ENCODE data around the gene HLX.

The HLX gene

DNA sequence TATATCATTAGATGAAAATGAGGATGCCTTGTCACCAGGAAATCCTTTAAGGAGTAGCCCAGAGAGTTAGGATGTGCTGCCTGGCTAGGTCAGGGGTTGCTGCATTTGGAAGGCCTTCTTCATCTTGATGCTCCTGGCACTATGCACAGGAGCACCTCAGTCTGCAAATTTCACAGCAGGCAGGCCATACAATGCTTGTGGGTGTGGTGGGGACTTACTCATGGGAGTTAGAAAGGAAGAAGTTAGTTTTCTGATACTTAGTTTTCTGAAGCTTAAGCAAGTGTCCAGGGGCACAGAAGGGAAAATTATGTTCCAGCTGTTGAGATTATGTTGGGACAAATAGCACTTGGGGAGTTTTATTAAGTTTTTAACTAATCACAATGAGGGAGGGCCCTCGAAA is 11.4 kb downstream of the HLX start:
- Histone ChIP-seq H3K27ac (ENCODE audit: low read depth, low read length, severe bottlenecking) (no peak overlapping the region), H3K36me3 (ENCODE audit: control insufficient read depth, insufficient read depth, low read length) (peaks cover 4% of the 10 kb centered on the region), H3K4me1 (ENCODE audit: control insufficient read depth, insufficient read depth, low read length, poor library complexity, severe bottlenecking) (peaks cover 15% of the 10 kb centered on the region), H3K9me3 (ENCODE audit: control insufficient read depth, low read length) (no peaks in the 10 kb centered on the region), H3K4me3 (ENCODE audit: extremely low read depth, insufficient read depth, low read length, poor library complexity, severe bottlenecking) (no peak overlapping the region)
- 0 to 14% methylated on average over 1 of the region's 1 CpG for WGBS, 2 experiments (ENCODE audit: insufficient coverage in 2 of 2)

DNA sequence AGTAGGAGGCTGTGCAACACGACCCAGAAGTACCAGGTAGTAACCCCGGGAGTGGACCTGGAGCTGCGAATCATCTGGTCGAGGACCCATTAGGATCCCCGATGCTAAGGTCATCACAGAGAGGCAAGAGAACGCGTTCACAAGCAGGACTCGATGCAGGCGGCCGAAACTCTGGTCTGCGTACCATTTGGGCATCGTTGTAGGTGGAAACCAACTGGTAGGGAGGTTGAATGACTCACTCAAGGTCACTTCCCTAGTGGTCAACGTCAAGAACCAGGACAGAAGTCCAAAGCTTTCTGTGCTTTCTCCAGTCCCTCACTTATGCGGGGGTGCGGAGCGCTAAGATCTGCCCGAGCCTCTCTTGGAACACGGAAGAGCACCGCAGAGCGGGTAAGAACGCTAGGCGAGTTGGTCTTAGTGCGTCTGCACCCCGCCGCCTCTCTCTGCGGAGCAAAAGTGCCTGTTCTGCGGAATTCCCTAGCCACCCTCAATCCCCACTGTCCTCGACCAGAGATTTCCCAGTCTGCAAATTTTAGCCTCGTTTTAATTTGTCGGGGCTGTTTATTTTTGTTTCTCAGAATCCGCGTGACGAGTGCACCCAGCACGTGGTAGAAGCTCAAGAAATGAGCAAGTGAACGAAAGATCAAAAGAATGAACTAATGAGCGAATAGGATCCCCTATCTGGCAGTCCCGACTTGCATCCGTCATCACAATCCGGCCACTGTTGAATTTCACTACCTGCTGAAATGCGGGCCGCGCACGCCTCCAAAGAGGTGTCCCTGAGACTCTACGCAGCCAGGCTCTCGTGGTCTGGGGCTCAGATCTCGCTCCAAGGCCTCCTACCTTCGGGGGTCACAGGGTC is 12.2 kb downstream of the HLX start:
- peaks cover 15% of the 10 kb centered on the region for H3K4me1 ChIP-seq (ENCODE audit: control insufficient read depth, insufficient read depth, low read length, poor library complexity, severe bottlenecking)
- H3K9me3 ChIP-seq (ENCODE audit: control insufficient read depth, low read length): no peaks in the 10 kb centered on the region
- H3K36me3 ChIP-seq (ENCODE audit: control insufficient read depth, insufficient read depth, low read length): no peaks in the 10 kb centered on the region
- H3K27ac ChIP-seq (ENCODE audit: low read depth, low read length, severe bottlenecking): no peak overlapping the region
- H3K4me3 ChIP-seq (ENCODE audit: extremely low read depth, insufficient read depth, low read length, poor library complexity, severe bottlenecking): no peak overlapping the region
- 4 to 6% methylated on average over 25 to 44 of the region's 47 CpGs for WGBS, 2 experiments (ENCODE audit: insufficient coverage in 2 of 2)

DNA sequence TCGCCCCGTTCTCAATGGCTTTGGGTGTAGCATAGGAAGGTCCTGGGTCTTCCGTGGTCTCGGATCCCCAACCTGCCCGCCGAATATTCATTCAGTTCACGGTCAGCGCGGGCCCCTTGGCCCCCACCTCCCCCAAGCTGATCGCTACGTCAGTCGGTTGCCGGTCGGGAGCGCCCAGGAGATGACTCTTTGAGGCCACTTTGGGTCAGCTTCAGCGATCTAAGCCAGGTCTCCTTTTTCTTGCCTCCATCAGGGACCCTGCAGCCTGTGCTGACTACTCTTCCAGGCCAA is 12.8 kb downstream of the HLX start:
- no peaks in the 10 kb centered on the region for H3K36me3 ChIP-seq (ENCODE audit: control insufficient read depth, insufficient read depth, low read length)
- H3K4me1 ChIP-seq (ENCODE audit: control insufficient read depth, insufficient read depth, low read length, poor library complexity, severe bottlenecking): peaks cover 15% of the 10 kb centered on the region
- WGBS, 2 experiments (ENCODE audit: insufficient coverage in 2 of 2): 3 to 6% methylated on average over 12 to 16 of the region's 16 CpGs
- no peaks in the 10 kb centered on the region for H3K9me3 ChIP-seq (ENCODE audit: control insufficient read depth, low read length)
- H3K4me3 ChIP-seq (ENCODE audit: extremely low read depth, insufficient read depth, low read length, poor library complexity, severe bottlenecking): no peak overlapping the region
- no peak overlapping the region for H3K27ac ChIP-seq (ENCODE audit: low read depth, low read length, severe bottlenecking)

DNA sequence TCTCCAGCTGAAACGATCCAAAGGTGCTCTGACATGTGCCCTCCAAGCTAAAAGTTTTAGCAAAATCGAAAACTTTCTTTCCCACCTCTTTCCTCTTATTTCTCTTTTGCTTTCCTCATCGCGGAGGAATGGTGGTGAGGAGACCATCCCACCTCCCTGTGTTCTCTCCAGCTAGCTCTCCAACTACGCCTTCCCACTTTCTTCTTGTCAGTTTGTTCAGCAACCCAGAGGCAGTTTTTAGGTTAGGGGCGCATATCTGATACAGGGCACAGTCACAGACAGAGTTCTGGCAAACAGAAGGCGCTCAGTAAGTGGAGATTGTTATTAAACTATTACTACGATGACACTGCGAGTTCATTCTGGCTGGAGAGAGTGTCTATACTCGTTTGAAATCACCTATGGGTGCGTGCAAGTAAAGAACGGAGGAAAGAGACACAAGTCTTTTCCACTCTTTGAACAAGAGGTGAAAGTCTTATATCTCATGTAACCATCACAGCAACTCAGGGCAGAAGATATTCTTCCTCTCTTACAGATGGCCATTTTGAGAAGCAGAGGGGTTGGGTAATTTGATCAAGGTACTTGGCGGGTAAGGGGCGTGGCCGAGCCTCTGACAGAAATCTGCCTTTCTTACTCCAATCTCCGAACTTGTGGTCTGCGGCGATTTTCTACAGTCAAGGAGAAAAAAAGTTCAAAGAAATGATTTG is 13.9 kb downstream of the HLX start:
- Histone ChIP-seq H3K27ac (ENCODE audit: low read depth, low read length, severe bottlenecking) (no peak overlapping the region), H3K4me1 (ENCODE audit: control insufficient read depth, insufficient read depth, low read length, poor library complexity, severe bottlenecking) (peaks cover 15% of the 10 kb centered on the region), H3K9me3 (ENCODE audit: control insufficient read depth, low read length) (no peaks in the 10 kb centered on the region), H3K4me3 (ENCODE audit: extremely low read depth, insufficient read depth, low read length, poor library complexity, severe bottlenecking) (no peak overlapping the region), H3K36me3 (ENCODE audit: control insufficient read depth, insufficient read depth, low read length) (no peaks in the 10 kb centered on the region)
- 5 to 15% methylated on average over 10 to 11 of the region's 18 CpGs for WGBS, 2 experiments (ENCODE audit: insufficient coverage in 2 of 2)

DNA sequence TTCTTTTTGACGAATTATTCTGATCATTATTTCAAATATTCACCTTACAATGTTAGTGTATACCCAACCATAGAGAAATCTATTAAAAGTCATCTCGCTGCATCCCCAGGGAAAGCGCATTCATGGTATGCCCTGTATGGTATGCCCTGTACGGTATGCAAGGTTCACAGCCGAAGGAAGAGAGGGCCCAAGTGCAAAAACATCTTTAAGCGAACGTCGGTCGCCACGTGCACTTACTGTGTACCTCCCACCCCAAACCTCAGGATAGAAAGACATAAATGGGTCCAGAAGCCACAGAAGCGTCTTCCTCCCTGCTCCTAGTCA is 14.4 kb downstream of the HLX start:
- Histone ChIP-seq H3K9me3 (ENCODE audit: control insufficient read depth, low read length) (no peaks in the 10 kb centered on the region), H3K4me3 (ENCODE audit: extremely low read depth, insufficient read depth, low read length, poor library complexity, severe bottlenecking) (no peak overlapping the region), H3K4me1 (ENCODE audit: control insufficient read depth, insufficient read depth, low read length, poor library complexity, severe bottlenecking) (peaks cover 15% of the 10 kb centered on the region), H3K36me3 (ENCODE audit: control insufficient read depth, insufficient read depth, low read length) (no peaks in the 10 kb centered on the region), H3K27ac (ENCODE audit: low read depth, low read length, severe bottlenecking) (no peak overlapping the region)
- WGBS, 2 experiments (ENCODE audit: insufficient coverage in 2 of 2): 2 to 11% methylated on average over 9 of the region's 11 CpGs

DNA sequence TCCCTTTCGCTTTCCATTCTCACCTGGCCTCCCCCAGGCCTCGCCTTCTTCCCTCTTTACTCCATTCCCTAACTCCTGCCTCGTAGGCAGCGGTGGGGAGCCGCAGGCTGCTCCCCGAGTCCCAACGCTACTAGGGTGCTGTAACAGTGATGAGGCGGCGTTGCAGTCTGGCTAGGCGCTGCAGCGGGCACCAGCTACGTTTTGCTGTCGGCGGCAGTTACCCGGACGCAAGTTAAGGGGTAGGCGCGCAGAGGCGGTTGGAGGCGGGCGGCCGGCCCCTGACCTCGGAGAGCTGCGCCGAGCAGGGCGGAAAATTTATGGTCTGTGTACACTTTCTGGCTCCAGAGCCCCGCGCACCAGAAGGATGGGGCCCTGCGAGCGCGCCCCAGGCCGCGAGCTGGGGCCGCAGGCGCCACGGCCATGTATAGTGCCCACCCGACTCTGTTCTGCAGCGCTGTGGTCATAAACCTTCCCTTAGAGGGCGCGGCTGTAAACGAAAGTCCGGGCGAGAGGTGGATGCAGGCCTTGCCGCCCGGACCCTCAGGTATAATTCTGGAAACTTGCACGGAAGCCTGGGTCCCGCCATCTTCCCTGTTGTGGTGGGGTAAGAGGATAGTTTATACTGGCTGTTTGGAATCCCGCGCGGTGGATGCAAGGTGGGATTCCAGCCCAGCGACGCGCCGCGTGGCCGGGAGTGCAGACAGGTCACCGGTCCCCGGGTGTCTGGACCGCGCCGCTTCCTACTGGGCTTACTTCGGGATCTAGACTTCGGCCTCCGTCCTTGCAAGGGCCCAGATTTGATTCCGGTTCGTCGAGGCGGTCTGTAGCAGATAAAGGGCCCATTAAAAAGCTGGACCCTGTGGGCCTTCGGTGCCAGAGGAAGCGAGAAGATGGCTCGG is 15.0 kb downstream of the HLX start:
- Histone ChIP-seq H3K4me3 (ENCODE audit: extremely low read depth, insufficient read depth, low read length, poor library complexity, severe bottlenecking) (peak overlapping the region; percentile 33), H3K27ac (ENCODE audit: low read depth, low read length, severe bottlenecking) (no peak overlapping the region), H3K9me3 (ENCODE audit: control insufficient read depth, low read length) (no peaks in the 10 kb centered on the region), H3K4me1 (ENCODE audit: control insufficient read depth, insufficient read depth, low read length, poor library complexity, severe bottlenecking) (peaks cover 15% of the 10 kb centered on the region), H3K36me3 (ENCODE audit: control insufficient read depth, insufficient read depth, low read length) (no peaks in the 10 kb centered on the region)
- 1 to 2% methylated on average over 58 to 68 of the region's 71 CpGs for WGBS, 2 experiments (ENCODE audit: insufficient coverage in 2 of 2)

DNA sequence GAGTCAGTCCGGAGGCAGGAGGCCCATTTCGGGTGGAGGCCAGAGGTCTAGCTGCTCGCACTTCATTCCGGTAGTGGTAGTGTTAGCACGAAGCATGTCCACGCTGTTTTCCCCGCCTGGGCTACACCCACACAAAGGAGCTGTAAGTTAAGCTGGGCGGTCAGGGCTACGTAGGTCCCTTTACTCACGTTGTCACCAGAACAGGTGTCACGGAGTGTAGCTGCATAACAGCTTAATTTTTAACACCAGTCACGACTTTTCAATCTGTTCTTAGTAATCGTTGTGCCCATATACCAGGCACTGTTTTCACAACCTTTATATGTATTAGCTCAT is 15.6 kb downstream of the HLX start:
- no peak overlapping the region for H3K4me3 ChIP-seq (ENCODE audit: extremely low read depth, insufficient read depth, low read length, poor library complexity, severe bottlenecking)
- H3K27ac ChIP-seq (ENCODE audit: low read depth, low read length, severe bottlenecking): no peak overlapping the region
- H3K36me3 ChIP-seq (ENCODE audit: control insufficient read depth, insufficient read depth, low read length): no peaks in the 10 kb centered on the region
- no peaks in the 10 kb centered on the region for H3K9me3 ChIP-seq (ENCODE audit: control insufficient read depth, low read length)
- 8 to 9% methylated on average over 9 to 13 of the region's 13 CpGs for WGBS, 2 experiments (ENCODE audit: insufficient coverage in 2 of 2)
- H3K4me1 ChIP-seq (ENCODE audit: control insufficient read depth, insufficient read depth, low read length, poor library complexity, severe bottlenecking): peaks cover 15% of the 10 kb centered on the region

DNA sequence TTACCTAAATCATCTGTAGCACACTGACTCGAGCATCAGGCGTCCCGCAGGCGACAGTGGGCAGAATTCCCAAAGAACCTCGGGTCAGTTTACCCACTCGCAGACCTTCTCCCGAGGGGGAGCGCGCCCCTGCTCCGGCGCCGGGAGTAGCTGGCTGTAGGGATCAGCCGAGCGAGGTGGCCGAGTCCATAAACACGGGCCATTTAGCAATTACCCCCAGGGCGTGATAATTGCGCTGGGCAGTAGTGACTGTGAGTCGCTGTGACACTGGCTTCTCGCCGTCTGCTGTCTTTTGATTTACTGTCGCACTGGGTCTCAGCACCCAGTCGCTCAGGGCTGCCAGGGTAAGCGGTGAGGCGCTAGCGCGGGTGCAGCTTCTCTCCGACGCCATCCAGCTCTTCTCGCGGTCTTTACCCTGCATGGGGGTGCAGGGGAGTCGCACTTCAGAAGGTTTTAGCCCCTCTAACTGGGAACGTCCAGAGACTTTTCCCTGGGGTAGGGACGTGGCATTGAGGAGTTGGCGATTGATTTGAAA is 16.2 kb downstream of the HLX start:
- Histone ChIP-seq H3K36me3 (ENCODE audit: control insufficient read depth, insufficient read depth, low read length) (no peaks in the 10 kb centered on the region), H3K4me3 (ENCODE audit: extremely low read depth, insufficient read depth, low read length, poor library complexity, severe bottlenecking) (no peak overlapping the region), H3K4me1 (ENCODE audit: control insufficient read depth, insufficient read depth, low read length, poor library complexity, severe bottlenecking) (peaks cover 15% of the 10 kb centered on the region), H3K9me3 (ENCODE audit: control insufficient read depth, low read length) (no peaks in the 10 kb centered on the region), H3K27ac (ENCODE audit: low read depth, low read length, severe bottlenecking) (no peak overlapping the region)
- WGBS, 2 experiments (ENCODE audit: insufficient coverage in 2 of 2): 2 to 3% methylated on average over 27 to 28 of the region's 35 CpGs

DNA sequence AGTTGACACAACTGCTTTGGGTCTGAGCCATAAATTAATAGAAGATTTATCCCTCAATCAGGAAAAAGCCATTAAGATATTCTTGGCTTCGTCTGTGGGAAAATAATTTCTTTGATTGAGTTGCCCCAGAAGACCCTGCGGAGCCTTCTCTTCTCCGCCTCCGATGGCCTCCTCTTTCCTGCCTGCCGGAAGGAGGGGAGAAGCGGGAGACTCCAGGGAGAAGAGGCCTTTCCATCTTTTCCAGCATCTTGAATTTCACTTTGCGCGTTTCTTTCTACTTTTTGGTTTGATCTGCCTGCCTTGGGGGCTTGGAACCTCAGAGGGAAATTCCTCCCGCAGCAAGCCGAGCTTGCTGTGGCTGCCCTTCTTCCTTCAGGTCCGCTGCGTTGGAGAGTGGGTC is 16.8 kb downstream of the HLX start:
- no peaks in the 10 kb centered on the region for H3K9me3 ChIP-seq (ENCODE audit: control insufficient read depth, low read length)
- WGBS, 2 experiments (ENCODE audit: insufficient coverage in 2 of 2): 10 to 17% methylated on average over 5 to 7 of the region's 12 CpGs
- H3K36me3 ChIP-seq (ENCODE audit: control insufficient read depth, insufficient read depth, low read length): no peaks in the 10 kb centered on the region
- H3K27ac ChIP-seq (ENCODE audit: low read depth, low read length, severe bottlenecking): no peak overlapping the region
- H3K4me1 ChIP-seq (ENCODE audit: control insufficient read depth, insufficient read depth, low read length, poor library complexity, severe bottlenecking): peaks cover 14% of the 10 kb centered on the region
- no peak overlapping the region for H3K4me3 ChIP-seq (ENCODE audit: extremely low read depth, insufficient read depth, low read length, poor library complexity, severe bottlenecking)

DNA sequence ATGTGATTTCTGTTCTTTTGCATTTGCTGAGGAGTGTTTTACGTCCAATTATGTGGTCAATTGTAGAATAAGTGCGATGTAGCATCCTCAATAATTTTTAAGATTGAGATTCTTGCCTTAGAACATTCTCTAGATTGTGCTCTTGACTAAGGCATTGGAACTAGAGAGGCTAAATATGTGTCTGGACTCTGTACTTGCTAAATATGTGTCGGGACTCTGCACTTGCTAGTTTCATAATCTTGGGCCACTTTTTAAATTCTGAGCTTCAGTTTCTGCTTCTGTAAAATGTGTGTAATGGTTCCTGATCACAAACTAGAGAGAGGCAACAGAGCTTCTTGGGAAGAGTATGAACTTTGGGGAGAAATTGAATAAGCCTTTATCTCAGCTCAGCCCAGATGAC is 21.6 kb downstream of the HLX start:
- 91 to 94% methylated on average over 3 of the region's 3 CpGs for WGBS, 2 experiments (ENCODE audit: insufficient coverage in 2 of 2)
- Histone ChIP-seq H3K36me3 (ENCODE audit: control insufficient read depth, insufficient read depth, low read length) (no peaks in the 10 kb centered on the region), H3K9me3 (ENCODE audit: control insufficient read depth, low read length) (no peaks in the 10 kb centered on the region), H3K4me3 (ENCODE audit: extremely low read depth, insufficient read depth, low read length, poor library complexity, severe bottlenecking) (no peak overlapping the region), H3K27ac (ENCODE audit: low read depth, low read length, severe bottlenecking) (no peak overlapping the region), H3K4me1 (ENCODE audit: control insufficient read depth, insufficient read depth, low read length, poor library complexity, severe bottlenecking) (no peaks in the 10 kb centered on the region)

Measured in mesodermal cell (in vitro differentiated cells).